Panc1 (cell line): ENCODE measurements around the gene STKLD1.

Experiments used
- POLR2AphosphoS5 ChIP-seq: IDR thresholded peaks from 2 replicates; pipeline ENCODE4 v1.6.1; 2012; ENCODE audit warnings: mild to moderate bottlenecking, low read depth, low read length, moderate library complexity
- TF ChIP-seq, protein P1 (sequence below): fragments of 450-650 bp; IDR thresholded peaks from 2 replicates; pipeline ENCODE4 v1.5.1; 2017; ENCODE audit warnings: mild to moderate bottlenecking

DNA sequence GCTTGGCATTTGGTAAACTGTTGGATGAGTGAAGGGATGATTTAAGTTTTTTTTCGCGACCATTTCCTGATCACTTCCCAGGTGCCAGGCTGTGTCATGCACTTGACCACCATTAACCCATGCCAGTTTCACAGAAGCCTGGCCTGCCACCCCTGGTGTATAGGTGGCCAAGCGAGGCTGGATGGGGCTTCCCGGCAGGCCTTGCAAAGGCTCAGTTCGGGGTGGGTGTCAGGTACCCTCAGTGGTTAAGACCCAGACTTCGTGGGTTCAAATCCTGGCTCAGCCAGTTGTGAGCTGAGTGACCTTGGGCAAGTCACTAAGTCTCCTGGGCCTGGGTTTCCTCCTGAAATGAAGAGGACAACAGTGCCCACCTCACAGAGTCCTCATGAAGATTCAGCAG lies 30.6 kb upstream of the STKLD1 start:
- TF ChIP-seq, protein P1, sequence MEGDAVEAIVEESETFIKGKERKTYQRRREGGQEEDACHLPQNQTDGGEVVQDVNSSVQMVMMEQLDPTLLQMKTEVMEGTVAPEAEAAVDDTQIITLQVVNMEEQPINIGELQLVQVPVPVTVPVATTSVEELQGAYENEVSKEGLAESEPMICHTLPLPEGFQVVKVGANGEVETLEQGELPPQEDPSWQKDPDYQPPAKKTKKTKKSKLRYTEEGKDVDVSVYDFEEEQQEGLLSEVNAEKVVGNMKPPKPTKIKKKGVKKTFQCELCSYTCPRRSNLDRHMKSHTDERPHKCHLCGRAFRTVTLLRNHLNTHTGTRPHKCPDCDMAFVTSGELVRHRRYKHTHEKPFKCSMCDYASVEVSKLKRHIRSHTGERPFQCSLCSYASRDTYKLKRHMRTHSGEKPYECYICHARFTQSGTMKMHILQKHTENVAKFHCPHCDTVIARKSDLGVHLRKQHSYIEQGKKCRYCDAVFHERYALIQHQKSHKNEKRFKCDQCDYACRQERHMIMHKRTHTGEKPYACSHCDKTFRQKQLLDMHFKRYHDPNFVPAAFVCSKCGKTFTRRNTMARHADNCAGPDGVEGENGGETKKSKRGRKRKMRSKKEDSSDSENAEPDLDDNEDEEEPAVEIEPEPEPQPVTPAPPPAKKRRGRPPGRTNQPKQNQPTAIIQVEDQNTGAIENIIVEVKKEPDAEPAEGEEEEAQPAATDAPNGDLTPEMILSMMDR: no peak
- TF ChIP-seq POLR2AphosphoS5: no peak
